Nephron progenitor cell (in vitro differentiated cells): ENCODE results near the gene BMPR1A.
A peak's percentile ranks its signal among the peaks of the same experiment; 100 is the strongest.

Experiments
- DNase-seq: peaks from one replicate; pipeline ENCODE4 v3.0.0; 2021
- H3K27ac Mint-ChIP-seq: 2 replicates; pipeline ENCODE4 v1.8.0; 2021; ENCODE audit warnings: mild to moderate bottlenecking, moderate library complexity, mixed read lengths
- H3K27me3 Mint-ChIP-seq: 2 replicates; pipeline ENCODE4 v1.8.0; 2021; ENCODE audit warnings: mild to moderate bottlenecking, low read depth, mixed read lengths; ENCODE audit not compliant: poor library complexity
- H3K36me3 Mint-ChIP-seq: 2 replicates; pipeline ENCODE4 v1.8.0; 2021; ENCODE audit warnings: low read depth, mixed read lengths
- H3K4me1 Mint-ChIP-seq: 2 replicates; pipeline ENCODE4 v1.8.0; 2021; ENCODE audit warnings: mixed read lengths
- H3K4me3 Mint-ChIP-seq: 2 replicates; pipeline ENCODE4 v1.8.0; 2021; ENCODE audit warnings: mild to moderate bottlenecking, moderate library complexity, mixed read lengths
- H3K9me3 Mint-ChIP-seq: 2 replicates; pipeline ENCODE4 v1.8.0; 2021; ENCODE audit warnings: mild to moderate bottlenecking, moderate library complexity, mixed read lengths
- CTCF ChIP-seq: fragments of 200-600 bp; sonication (generic); IDR thresholded peaks from 2 replicates; pipeline ENCODE4 v1.5.0; 2021; ENCODE audit warnings: antibody characterized with exemption

BMPR1A gene

GRCh38 chr10:86799188-86799845 lies 42.9 kb downstream of the BMPR1A start:
- Mint-ChIP-seq H3K9me3 (no peaks in the 10 kb centered on the region), H3K4me3 (peak overlapping the region; percentile 44), H3K27ac (peak overlapping the region; percentile 88), H3K4me1 (peaks cover 49% of the 10 kb centered on the region), H3K36me3 (peaks cover 16% of the 10 kb centered on the region), H3K27me3 (peaks cover 2% of the 10 kb centered on the region)
- TF ChIP-seq CTCF: no peak
- DNase-seq: no peak

GRCh38 chr10:86801995-86802394 lies 45.6 kb downstream of the BMPR1A start:
- peak overlapping the region; percentile 73 for H3K27ac Mint-ChIP-seq
- TF ChIP-seq CTCF: no peak
- no peak for DNase-seq
- no peaks in the 10 kb centered on the region for H3K9me3 Mint-ChIP-seq
- H3K4me3 Mint-ChIP-seq: no peak overlapping the region
- H3K36me3 Mint-ChIP-seq: peaks cover 32% of the 10 kb centered on the region
- peaks cover 36% of the 10 kb centered on the region for H3K4me1 Mint-ChIP-seq
- peaks cover 2% of the 10 kb centered on the region for H3K27me3 Mint-ChIP-seq

GRCh38 chr10:86802473-86803108 lies 46.2 kb downstream of the BMPR1A start:
- peaks cover 3% of the 10 kb centered on the region for H3K27me3 Mint-ChIP-seq
- peak overlapping the region; percentile 73 for H3K27ac Mint-ChIP-seq
- no peaks in the 10 kb centered on the region for H3K9me3 Mint-ChIP-seq
- no peak overlapping the region for H3K4me3 Mint-ChIP-seq
- TF ChIP-seq CTCF: no peak
- no peak for DNase-seq
- peaks cover 35% of the 10 kb centered on the region for H3K36me3 Mint-ChIP-seq
- peaks cover 33% of the 10 kb centered on the region for H3K4me1 Mint-ChIP-seq

- no peak overlapping the region for H3K4me3 Mint-ChIP-seq
- no peak for DNase-seq
- H3K4me1 Mint-ChIP-seq: peaks cover 30% of the 10 kb centered on the region
- H3K27ac Mint-ChIP-seq: no peak overlapping the region
- H3K36me3 Mint-ChIP-seq: peaks cover 35% of the 10 kb centered on the region
- H3K27me3 Mint-ChIP-seq: peaks cover 7% of the 10 kb centered on the region
- no peak for TF ChIP-seq CTCF
- no peaks in the 10 kb centered on the region for H3K9me3 Mint-ChIP-seq
Observed at GRCh38 chr10:86803156-86803555, 46.7 kb downstream of the BMPR1A start.

- Mint-ChIP-seq H3K36me3 (peaks cover 49% of the 10 kb centered on the region), H3K27me3 (peaks cover 7% of the 10 kb centered on the region), H3K27ac (no peak overlapping the region), H3K9me3 (no peaks in the 10 kb centered on the region), H3K4me1 (peaks cover 15% of the 10 kb centered on the region), H3K4me3 (no peak overlapping the region)
- no peak for DNase-seq
- no peak for TF ChIP-seq CTCF
Observed at GRCh38 chr10:86804805-86805204, 48.4 kb downstream of the BMPR1A start.

GRCh38 chr10:86813101-86813500 lies 56.7 kb downstream of the BMPR1A start:
- no peak for DNase-seq
- H3K9me3 Mint-ChIP-seq: peaks cover 12% of the 10 kb centered on the region
- H3K4me1 Mint-ChIP-seq: peaks cover 6% of the 10 kb centered on the region
- H3K4me3 Mint-ChIP-seq: no peak overlapping the region
- H3K27me3 Mint-ChIP-seq: no peaks in the 10 kb centered on the region
- H3K27ac Mint-ChIP-seq: no peak overlapping the region
- H3K36me3 Mint-ChIP-seq: peaks cover 64% of the 10 kb centered on the region
- TF ChIP-seq CTCF: no peak
